Transverse colon (tissue), 4 donors: Measurements from ENCODE around the gene TLE6. TPM values are rescaled to one million over a fixed set of nuclear protein-coding genes. Genes with fewer than 3 reads are reported as not detected.

ENCODE experiments used
- DNase-seq: peaks from one replicate; pipeline ENCODE4 v3.0.0-alpha.2; 2019
- H3K27ac ChIP-seq, 4 donors: fragments of 200-600 bp; sonication (generic); 2 replicates each; pipeline ENCODE4 v1.5.1; 2016 to 2018; ENCODE audit warnings: inconsistent platforms in 4 of 4
- H3K27me3 ChIP-seq: fragments of 200-600 bp; sonication (generic); 2 replicates; pipeline ENCODE4 v1.5.1; 2017; ENCODE audit warnings: inconsistent platforms
- H3K36me3 ChIP-seq, 4 donors: fragments of 200-600 bp; sonication (generic); 2 replicates each; pipeline ENCODE4 v1.5.1; 2017 to 2019; ENCODE audit warnings: inconsistent platforms in 4 of 4
- H3K4me1 ChIP-seq, 4 donors: fragments of 200-600 bp; sonication (generic); 2 replicates each; pipeline ENCODE4 v1.5.1; 2017 to 2020; ENCODE audit warnings: inconsistent platforms in 4 of 4
- H3K4me3 ChIP-seq, 4 donors: fragments of 200-600 bp; sonication (generic); 1 replicate in 1 of 4; 2 replicates in 3 of 4; pipeline versions ENCODE4 v1.5.1 to v1.6.1; 2017 to 2019; ENCODE audit warnings: inconsistent platforms in 4 of 4
- H3K9me3 ChIP-seq, 2 donors: fragments of 200-600 bp; sonication (generic); 2 replicates each; pipeline ENCODE4 v1.5.1; 2017 to 2019; ENCODE audit warnings: inconsistent platforms in 2 of 2
- EP300 ChIP-seq: sonication (generic); formaldehyde crosslinking; IDR thresholded peaks from one replicate; pipeline ENCODE4 v1.6.1; 2017; ENCODE audit warnings: antibody characterized with exemption, low read depth
- POLR2A ChIP-seq: fragments of 450-650 bp; IDR thresholded peaks from one replicate; pipeline ENCODE4 v1.6.1; 2016; ENCODE audit warnings: antibody characterized with exemption, mild to moderate bottlenecking, moderate library complexity
- POLR2AphosphoS5 ChIP-seq, 3 donors: sonication (generic); formaldehyde crosslinking; IDR thresholded peaks; one replicate each; pipeline ENCODE4 v1.6.1; 2016; ENCODE audit warnings: antibody characterized with exemption in 3 of 3
- WGBS, 2 donors: methylation state at CpG; one replicate each; pipeline ENCODE4 v1.1.5; 2018; ENCODE audit warnings: low coverage in 1 of 2; 5-methylcytosine and 5-hydroxymethylcytosine counted together
- in situ Hi-C, 4 donors: fragments of 200-750 bp; cut with MboI; loops; one replicate each; pipeline versions ENCODE4 v1.15.0 to v1.15.1; 2017; ENCODE audit warnings: low sequenced_read_pairs in 3 of 4, low pct_ligation_motif_present in 1 of 4, low pct_unique_long_range_greater_than_20kb in 1 of 4
- intact Hi-C: fragments of 100-400 bp; cut with DNase I; formaldehyde crosslinking; loops from one replicate; pipeline ENCODE4 v1.15.1; 2023; ENCODE audit warnings: low total_unique reads
- total RNA-seq, 4 donors: library from RNA; depleted of rRNA; stranded (reverse); fragments of >200 nt; gene quantifications; one replicate each; pipeline ENCODE4 v1.1.0, GENCODE V29; 2016
- TF ChIP-seq, protein P1 (sequence below), 5 experiments: fragments of 200-600 bp in 3 of 5; fragments of 450-650 bp in 2 of 5; sonication (generic) in 3 of 5; IDR thresholded peaks; 1 replicate in 2 of 5; 2 replicates in 3 of 5; pipeline ENCODE4 v1.5.1; 2016 to 2017; ENCODE audit warnings: antibody characterized with exemption in 5 of 5, inconsistent platforms in 3 of 5, mild to moderate bottlenecking in 2 of 5, moderate library complexity in 1 of 5

TLE6 gene
- total RNA-seq, 4 donors from 2014 or later: not detected

DNA sequence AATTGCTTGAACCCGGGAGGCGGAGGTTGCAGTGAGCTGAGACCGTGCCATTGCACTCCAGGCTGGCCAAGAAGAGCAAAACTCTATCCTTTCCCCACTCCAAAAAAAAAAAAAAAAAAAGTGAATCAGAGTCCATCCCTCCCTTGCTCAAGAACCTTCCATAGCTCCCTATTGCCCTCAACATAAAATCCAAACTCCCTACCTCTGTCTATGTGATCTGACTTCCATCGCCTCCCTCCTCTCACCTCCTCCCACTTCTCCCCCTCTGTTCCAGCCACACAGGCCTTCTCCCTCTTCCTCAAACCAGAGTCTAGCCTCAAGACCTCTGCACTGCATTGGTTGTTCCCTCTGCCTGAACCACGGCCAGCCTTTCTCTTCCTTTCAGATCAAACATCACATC is 61.8 kb downstream of the TLE6 start:
- Histone ChIP-seq H3K4me3 (no peak overlapping the region), H3K27me3 (peaks cover 5% of the 10 kb centered on the region), H3K4me1 (peaks cover 10 to 26% (median 24%) of the 10 kb centered on the region in 4 donors), H3K9me3 (no peaks in the 10 kb centered on the region), H3K36me3 (no peaks in the 10 kb centered on the region), H3K27ac (no peak overlapping the region)
- TF ChIP-seq POLR2A (no peak), POLR2AphosphoS5 (IDR thresholded peaks at IDR 0.05) (no peak), EP300 (no peak)
- TF ChIP-seq, protein P1, sequence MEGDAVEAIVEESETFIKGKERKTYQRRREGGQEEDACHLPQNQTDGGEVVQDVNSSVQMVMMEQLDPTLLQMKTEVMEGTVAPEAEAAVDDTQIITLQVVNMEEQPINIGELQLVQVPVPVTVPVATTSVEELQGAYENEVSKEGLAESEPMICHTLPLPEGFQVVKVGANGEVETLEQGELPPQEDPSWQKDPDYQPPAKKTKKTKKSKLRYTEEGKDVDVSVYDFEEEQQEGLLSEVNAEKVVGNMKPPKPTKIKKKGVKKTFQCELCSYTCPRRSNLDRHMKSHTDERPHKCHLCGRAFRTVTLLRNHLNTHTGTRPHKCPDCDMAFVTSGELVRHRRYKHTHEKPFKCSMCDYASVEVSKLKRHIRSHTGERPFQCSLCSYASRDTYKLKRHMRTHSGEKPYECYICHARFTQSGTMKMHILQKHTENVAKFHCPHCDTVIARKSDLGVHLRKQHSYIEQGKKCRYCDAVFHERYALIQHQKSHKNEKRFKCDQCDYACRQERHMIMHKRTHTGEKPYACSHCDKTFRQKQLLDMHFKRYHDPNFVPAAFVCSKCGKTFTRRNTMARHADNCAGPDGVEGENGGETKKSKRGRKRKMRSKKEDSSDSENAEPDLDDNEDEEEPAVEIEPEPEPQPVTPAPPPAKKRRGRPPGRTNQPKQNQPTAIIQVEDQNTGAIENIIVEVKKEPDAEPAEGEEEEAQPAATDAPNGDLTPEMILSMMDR (IDR thresholded peaks at IDR 0.05): no peak
- DNase-seq: no peak
- intact Hi-C loops: no loop called here
- in situ Hi-C loops: loop anchor here in 1 of 4 donors (10.0 kb wide), 1 partner anchor 64 kb away; the partner anchor contains the start of gene TLE6
- WGBS, 2 donors: 79 to 100% methylated on average over 1 to 5 of the region's 5 CpGs

DNA sequence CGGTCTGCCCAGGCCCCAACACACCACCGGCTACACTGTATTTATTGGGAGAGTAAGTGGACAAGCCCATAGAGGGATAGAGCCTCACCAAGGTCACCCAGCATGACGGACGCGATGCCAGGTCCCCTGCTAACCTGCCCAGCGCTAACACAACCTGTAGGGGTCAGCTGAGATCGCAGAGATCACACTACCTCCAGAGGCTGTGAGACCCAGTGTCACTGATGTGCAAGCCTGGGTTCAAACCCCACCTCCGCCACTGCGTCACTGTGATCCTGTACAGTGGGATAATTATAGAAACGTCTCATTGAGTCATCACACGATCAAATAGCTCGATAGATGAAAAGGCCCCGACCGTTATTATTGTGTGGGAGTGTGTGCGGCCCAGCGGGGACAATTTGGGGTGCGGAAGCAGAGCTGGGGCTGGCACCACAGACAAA is 62.3 kb downstream of the TLE6 start:
- WGBS, 2 donors: 72 to 85% methylated on average over 4 to 17 of the region's 17 CpGs
- TF ChIP-seq, protein P1 (IDR thresholded peaks at IDR 0.05): no peak
- TF ChIP-seq EP300 (no peak), POLR2A (no peak), POLR2AphosphoS5 (IDR thresholded peaks at IDR 0.05) (no peak)
- Histone ChIP-seq H3K4me1 (peaks cover 6 to 20% (median 19%) of the 10 kb centered on the region in 4 donors), H3K27ac (no peak overlapping the region), H3K4me3 (no peak overlapping the region), H3K9me3 (no peaks in the 10 kb centered on the region), H3K27me3 (peaks cover 5% of the 10 kb centered on the region), H3K36me3 (no peaks in the 10 kb centered on the region)
- DNase-seq: no peak
- in situ Hi-C loops (loop anchor here in 1 of 4 donors (10.0 kb wide), 1 partner anchor 65 kb away; the partner anchor contains the start of gene TLE6), intact Hi-C loops (no loop called here)

DNA sequence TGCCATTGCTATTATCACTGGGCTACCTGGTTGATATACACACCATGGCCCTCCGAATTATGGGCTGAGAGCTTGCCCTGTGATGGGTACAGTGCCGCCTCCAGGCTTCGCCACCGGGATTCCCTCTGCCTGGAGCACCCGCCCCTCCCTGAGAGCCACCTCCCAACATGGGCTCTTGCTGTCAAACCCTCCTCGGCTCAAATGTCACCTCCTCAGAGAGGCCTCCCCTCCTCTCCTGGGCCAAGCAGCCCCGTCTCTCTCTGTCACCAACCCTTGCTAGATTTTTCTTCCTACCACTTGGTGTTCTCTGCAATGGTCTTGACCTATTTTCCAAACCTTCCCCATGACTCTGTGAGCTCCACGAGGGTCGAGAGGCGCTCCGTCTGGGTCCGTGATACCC is 64.0 kb downstream of the TLE6 start:
- H3K27me3 ChIP-seq: peaks cover 5% of the 10 kb centered on the region
- H3K27ac ChIP-seq: peak overlapping the region in 2 of 4 donors; percentile 34 to 52
- H3K4me1 ChIP-seq: peaks cover 0 to 18% (median 14%) of the 10 kb centered on the region in 4 donors
- H3K4me3 ChIP-seq: no peak overlapping the region
- DNase-seq: no peak
- no peaks in the 10 kb centered on the region for H3K36me3 ChIP-seq
- intact Hi-C loops (no loop called here), in situ Hi-C loops (no loop called here)
- H3K9me3 ChIP-seq: no peaks in the 10 kb centered on the region
- WGBS, 2 donors: 40 to 77% methylated on average over 1 to 12 of the region's 12 CpGs
- no peak for TF ChIP-seq EP300
- TF ChIP-seq, protein P1 (IDR thresholded peaks at IDR 0.05): no peak
- no peak for TF ChIP-seq POLR2A
- TF ChIP-seq POLR2AphosphoS5 (IDR thresholded peaks at IDR 0.05): no peak

GRCh38 chr19:3041761-3042620 is 64.6 kb downstream of the TLE6 start:
- Histone ChIP-seq H3K36me3 (no peaks in the 10 kb centered on the region), H3K27ac (peak overlapping the region; percentile 0 to 61 (median 34)), H3K27me3 (peaks cover 5% of the 10 kb centered on the region), H3K4me1 (peaks cover 0 to 14% (median 12%) of the 10 kb centered on the region in 4 donors), H3K4me3 (no peak overlapping the region), H3K9me3 (no peaks in the 10 kb centered on the region)
- in situ Hi-C loops: no loop called here
- DNase-seq: no peak
- TF ChIP-seq, protein P1 (IDR thresholded peaks at IDR 0.05): no peak
- TF ChIP-seq POLR2AphosphoS5 (IDR thresholded peaks at IDR 0.05) (no peak), EP300 (no peak), POLR2A (no peak)
- WGBS, 2 donors: 11 to 35% methylated on average over 10 to 32 of the region's 40 CpGs
- intact Hi-C loops: no loop called here
